Measurements from ENCODE around the gene PVALEF.
"Not testable (repeated sequence)": the region's sequence is repeated elsewhere in the genome, so short reads cannot be mapped to it uniquely, and the experiment has no call there.

The PVALEF gene

DNA sequence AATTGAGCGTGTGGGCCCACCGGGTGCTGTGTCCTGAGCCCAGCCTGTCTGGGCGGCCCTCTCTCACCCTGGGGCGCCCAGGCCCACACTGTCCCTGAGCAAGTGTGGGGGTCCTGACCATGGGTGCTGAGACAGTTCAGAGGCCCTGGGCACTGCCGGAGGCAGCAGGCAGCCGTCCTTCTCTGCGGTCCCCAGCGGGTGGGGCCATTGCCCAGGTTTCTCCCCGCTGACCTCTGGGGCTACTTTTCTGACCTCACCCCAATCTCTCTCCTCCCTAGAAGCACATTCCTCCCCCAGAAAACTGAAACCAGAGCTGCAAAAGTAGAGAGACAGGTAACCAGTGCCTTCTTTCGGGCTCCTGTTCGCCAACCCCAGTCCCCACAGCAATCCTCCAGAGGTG lies 36.0 kb upstream of the PVALEF start:
- DNase-seq: no peak

GRCh38 chr17:81129711-81130367 lies 35.5 kb upstream of the PVALEF start:
- no peak for DNase-seq

DNA sequence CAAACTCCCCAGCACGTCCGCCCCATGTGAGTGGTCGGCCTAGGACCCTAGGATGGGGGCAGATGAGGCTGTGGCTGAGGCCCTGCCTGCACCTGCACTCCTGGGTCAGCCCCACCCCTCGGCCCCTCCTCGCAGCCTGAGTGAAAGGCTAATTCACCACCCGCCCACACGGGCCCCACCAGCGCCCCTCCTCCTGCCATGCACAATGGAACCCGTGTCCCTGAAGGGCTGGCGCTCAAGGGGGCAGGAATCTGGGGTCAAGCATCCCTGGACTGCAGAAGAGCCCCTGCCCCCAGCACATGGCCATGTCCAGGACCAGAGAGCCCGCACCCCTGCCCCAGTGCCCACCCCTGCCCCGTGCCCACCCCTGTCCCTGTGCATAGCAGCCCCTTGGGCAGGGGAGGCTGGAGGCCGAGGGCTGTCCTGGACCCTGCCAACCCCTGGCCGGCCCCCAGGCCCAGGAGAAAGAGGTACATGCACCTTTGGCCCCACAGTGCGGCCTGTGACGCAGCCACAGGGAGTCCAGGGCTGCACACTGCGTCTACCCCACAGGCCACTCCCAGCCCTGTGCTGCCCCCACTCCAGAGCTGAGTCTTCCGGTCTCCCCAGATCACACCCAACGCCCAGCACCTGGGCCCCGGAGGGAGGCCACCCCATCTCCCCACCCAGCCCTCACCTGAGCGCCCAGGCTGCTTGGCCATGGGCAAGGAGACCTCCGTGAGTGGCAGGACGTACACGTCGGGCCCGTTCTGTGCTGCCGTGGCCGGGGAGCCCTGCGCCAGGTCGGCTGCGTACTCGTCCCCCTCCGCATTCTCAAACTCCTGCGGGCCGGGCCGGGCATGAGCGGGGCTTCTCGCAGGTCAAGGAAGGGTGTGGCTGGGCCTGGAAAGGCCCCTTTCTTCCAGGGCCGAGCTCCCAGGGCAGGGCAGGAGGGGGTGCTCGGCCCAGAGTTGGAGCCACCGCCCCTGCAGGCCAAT lies 34.6 kb upstream of the PVALEF start:
- no peak for DNase-seq

GRCh38 chr17:81131486-81132196 lies 33.7 kb upstream of the PVALEF start:
- DNase-seq: no peak

GRCh38 chr17:81132197-81132540 lies 33.1 kb upstream of the PVALEF start:
- no peak for DNase-seq

DNA sequence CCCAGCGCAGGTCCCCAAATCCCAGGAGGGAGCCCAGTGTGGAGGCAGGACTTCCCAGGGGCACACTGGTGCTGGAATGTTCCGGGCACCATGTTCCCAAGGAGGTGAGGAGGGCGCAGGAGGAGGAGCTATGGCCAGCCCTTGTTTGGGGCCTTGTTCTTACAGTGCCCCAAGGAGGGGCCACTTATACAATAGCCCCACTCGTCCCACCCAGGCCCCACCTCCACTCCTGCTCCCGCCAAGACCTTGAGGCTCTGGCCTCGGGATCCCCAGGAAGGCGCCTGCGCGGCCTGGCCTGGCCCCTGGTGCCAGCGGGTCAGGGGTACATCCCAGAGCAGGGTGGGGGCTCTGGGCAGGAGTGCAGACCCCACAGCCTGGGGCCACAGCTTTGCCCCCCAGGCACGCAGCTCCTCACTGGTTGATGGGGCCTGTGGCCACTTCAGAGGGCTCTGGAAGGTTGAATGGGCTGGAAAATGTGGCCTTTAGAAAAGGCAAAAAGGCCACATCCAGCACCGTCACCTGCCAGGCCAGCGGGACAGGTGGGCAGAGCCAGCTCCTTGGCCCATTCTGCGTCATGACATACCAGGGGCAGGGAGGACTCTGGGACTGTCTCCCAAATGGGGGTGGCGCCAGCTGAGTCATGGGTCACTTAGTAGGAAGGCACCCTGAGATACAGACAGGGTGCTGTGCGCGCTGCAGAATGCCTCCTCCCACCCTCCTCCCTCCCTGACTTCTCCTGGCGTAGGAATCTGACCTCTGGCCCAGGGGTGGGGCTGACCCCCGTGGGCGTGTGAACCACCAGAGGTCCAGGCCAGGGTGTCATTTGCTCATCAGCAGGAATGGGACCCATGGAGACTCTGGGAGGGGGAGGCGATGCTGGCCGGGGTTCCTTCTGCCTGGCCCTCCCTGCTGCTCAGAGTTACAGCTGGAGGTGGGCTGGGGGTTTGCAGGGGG lies 32.3 kb upstream of the PVALEF start:
- DNase-seq: no peak

DNA sequence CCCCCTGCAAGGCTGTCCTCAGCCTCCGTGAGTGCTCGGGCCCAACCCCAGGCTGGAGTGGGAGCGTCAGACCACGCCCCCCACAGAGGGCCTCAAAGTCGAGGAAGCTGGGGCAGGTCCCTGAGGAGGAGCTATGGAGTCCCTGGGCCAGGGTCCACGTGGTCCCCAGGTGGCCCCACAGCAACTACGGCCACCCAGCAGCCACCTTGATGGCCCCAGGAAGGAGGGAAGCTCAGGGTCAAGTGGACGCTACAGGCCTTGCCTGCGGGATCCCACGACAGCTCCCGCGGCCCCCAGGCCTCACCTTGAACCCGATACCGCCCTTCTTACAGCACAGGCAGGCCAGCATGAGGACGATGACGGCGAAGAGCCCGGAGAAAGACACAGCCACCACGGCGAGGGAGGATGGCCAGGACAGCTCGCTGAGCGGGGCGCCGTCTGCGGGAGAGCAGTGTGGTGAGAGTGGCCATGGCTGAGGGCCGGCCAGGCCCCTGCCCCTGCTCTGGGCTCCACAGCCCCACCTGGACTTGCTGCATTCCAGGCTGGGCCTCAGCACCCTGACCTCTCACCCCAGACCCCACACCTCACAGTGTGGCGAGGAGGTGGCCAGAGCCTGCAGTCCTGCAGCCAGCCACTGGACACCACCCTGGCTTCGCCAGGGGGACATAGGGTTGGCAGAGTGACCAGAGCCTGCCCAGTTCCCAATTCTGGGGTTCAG lies 31.1 kb upstream of the PVALEF start:
- DNase-seq: no peak

DNA sequence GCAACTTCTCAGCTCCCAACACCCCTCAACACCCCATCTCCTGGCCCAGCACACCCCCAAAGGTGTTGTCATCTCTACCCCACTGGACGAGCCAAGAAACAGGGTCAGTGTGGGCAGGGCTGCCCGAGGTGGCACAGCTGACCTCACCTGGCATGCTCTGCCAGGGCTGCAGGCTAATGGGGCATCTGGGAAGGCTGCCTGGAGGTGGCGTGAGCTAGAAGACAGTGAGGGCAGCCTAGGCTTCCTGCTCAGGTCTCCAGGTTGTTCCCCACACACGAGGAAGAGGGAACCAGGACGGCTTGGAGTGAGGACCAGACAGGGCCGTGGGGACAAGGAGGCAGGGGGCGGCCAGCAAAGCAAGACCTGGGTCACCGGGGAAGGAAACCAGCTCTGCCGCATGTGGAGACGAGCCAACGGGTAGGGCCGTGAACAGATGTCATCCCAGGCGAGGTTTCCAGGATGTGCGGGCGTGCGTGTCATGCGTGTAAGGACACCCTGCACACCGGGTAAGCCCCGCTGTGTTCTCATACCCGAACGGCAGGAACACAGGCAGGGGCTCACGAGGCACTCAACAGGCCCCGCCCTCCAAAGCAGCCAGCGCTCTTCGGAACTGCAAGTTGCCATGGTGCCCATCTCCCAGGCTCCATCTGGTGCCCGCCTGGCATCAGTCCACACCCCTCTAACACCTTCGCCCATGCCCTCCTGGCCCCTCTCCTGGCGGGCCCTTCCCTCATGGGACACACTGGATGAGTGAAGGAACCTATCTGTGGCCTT lies 29.6 kb upstream of the PVALEF start:
- DNase-seq: no peak

DNA sequence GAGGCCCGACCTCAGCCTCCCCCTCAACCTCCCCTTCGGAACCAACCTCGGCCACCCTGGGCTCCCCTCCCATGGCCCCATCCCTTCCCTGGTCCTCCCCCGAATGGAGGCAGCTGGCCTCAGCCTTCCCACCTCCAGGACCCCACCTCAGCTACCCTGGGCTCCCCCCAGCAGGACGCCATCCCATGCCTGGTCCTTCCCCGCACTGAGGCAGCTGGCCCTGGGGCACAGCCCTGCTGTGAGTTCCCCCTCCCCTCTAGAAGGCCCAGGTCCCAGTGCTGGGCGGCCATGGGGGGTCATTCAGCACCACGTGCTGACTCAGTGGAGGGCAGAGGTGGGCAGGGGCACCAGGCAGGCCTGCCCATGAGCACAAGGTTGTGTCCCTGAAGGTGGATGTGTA lies 28.9 kb upstream of the PVALEF start:
- no peak for DNase-seq

GRCh38 chr17:81137248-81137647 lies 28.1 kb upstream of the PVALEF start:
- DNase-seq: no peak

- DNase-seq: no peak
These were observed 27.2 kb upstream of the PVALEF start for GRCh38 chr17:81138083-81138482.

DNA sequence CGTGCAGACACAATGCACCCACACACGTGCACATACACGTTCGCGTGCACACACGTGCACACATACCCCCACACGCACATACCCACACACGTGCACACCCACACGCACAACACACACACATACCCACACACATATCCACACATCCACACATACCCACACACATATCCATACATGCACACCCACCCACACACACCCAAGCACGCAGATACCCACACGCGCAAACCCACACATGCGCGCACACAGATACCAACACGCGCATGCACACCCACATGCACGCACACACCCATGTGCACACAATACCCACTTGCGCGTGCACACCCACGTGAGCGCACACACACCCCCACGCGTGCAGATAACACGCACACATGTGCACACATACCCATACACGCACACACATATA lies 26.8 kb upstream of the PVALEF start:
- no peak for DNase-seq

DNA sequence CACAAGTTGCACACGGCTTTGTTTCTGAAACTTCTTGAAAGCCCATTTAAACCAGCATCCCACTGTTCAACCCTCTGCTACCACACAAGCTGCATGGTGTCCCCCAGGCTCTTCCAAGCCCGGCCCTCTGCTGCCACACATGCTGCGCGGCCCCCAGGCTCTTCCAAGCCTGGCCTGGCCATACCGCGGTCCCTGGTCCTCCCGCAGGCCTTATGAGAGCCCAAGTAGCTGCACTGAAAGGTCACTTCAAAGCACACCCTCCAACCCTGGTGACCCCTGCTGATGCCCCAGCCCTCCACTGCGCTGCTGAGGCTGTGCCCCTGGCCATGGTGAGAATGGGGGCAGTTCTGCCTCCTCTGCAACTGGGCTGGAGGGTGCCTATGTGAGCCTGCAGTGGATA lies 25.9 kb upstream of the PVALEF start:
- no peak for DNase-seq

GRCh38 chr17:81140018-81140417 lies 25.3 kb upstream of the PVALEF start:
- no peak for DNase-seq

DNA sequence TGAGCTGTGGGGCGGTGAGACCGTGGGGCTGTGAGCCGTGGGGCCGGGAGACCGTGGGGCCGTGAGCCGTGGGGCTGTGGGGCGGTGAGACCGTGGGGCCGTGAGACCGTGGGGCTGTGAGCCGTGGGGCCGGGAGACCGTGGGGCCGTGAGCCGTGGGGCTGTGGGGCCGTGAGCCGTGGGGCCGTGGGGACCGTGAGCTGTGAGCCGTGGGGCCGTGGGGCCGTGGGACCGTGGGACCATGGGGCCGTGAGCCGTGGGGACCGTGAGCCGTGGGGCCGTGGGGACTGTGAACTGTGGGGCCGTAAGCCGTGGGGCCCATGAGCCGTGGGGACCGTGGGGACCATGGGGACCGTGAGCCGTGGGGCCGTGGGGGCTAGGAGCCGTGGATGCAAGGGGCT lies 24.6 kb upstream of the PVALEF start:
- DNase-seq: no peak

DNA sequence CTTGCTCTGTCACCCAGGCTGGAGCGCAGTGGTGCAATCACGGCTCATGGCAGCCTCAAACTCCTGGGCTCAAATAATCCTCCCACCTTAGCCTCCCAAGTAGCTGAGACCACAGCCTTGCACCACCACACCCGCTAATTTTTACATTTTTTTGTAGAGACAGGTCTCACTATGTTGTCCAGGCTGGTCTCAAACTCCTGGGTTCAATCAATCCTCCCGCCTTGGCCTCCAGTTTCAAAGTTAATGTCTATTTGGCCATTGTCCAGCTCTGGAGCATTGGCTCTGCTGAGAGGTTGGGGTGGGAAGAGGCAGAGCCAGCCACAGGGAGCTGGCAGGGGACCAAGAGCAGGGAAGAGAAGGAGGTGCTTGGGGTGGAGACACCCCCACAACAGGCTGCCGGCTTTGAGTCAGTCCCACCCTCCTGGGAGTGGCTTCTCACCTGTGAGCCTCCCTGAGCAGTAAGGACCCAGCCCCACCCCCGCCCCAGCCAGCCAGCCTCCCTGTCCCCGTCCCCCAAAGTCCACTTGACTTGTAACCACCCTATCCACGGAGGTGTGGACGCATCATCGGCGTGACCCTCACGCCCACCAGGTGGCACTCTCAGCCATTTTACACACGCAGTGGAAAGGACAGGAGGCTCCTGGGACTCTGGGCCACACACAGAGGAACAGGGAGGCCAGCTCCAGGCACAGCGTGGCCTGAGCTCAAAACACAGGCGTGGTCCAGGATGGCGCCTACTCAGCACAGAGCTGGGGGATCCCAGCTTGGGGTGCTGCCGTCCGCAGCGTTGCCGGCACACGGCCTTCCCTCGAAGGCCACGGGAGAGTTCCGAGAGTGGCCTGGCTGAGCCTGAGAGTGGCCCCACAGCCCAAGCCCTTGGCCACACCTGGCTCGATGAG lies 22.8 kb upstream of the PVALEF start:
- peak; percentile 74 for DNase-seq

DNA sequence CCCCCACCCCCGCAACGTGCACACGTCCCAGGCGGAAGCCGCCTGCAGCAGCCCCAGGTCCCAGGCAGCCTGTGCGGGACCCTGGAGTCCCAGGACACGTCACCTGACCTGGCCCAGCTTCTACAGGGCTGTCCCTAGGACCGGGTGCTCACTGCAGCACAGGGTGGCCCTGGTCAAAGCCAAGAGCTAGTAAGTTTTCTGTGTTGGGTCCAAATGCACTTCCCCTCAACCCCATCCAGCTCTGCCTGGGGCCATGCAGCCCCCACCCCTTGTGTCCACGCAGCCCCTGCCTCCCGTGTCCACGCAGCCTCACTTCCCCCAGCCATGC lies 22.1 kb upstream of the PVALEF start:
- no peak for DNase-seq

DNA sequence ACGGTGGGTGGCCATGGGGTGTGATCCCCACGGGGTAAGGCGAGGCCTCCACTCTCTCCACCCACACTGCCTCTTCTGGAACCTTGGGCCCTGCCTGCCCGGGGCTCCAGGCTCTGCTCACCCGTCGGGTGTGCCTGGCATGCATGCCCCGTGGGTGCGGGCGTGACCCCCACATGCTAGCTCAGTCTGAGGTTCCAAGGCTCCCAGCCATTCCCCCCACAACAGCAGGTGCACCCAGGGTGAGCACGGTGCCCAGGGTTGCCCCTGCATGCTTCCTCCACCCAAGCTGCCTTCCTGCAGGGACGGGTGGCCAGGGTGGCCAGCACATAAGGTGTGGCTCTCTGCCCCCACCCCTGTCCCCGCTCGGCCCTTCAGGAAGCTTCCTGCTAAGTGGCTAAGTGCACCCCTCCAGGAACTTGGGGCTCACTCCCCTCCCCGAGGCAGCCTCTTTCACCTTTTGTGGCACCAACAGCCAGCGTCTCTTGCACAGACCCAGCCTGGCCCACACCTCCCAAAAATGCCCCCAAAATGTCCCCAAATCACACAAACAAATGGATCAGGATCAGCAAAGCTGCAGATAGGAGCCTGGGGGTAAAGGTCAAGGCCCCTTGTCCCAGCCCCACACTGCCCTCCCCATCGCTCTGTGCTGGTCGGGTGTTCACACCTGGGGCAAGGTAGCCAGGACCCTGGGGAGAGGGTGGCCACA lies 21.4 kb upstream of the PVALEF start:
- no peak for DNase-seq

DNA sequence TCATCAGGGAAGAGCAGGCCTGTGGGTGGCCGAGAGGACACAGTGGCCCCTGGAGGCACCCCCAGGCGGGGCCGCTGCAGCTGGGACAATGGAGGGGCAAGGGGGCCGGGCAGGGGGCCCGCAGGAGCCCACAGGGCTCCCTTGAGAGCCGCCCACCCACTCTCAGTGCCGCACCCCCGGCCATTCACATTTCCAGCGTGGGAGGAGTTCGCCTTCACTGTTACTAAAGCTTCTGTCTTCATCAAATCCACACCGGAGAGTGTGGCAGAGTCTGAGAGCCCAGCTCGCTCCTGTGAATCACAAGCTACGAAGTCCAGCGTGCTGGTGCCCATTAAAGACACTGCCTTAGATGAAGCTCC lies 20.9 kb upstream of the PVALEF start:
- DNase-seq: no peak

DNA sequence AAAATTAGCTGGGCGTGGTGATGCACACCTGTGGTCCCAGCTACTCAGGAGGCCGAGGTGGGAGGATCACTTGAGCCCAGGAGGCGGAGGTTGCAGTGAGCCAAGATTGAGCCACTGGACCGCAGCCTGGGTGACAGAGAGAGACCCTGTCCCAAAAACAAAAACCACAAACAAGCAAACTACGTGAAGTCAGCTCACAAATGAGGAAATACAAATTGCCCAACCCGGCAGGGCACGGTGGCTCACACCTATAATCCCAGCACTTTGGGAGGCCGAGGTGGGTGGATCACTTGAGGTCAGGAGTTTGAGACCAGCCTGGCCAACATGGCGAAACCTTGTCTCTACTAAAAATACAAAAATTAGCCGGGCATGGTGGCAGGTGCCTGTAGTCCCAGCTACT lies 19.1 kb upstream of the PVALEF start:
- DNase-seq: not testable (repeated sequence)
